ENCODE results near the gene TMEM252.

The TMEM252 gene

DNA sequence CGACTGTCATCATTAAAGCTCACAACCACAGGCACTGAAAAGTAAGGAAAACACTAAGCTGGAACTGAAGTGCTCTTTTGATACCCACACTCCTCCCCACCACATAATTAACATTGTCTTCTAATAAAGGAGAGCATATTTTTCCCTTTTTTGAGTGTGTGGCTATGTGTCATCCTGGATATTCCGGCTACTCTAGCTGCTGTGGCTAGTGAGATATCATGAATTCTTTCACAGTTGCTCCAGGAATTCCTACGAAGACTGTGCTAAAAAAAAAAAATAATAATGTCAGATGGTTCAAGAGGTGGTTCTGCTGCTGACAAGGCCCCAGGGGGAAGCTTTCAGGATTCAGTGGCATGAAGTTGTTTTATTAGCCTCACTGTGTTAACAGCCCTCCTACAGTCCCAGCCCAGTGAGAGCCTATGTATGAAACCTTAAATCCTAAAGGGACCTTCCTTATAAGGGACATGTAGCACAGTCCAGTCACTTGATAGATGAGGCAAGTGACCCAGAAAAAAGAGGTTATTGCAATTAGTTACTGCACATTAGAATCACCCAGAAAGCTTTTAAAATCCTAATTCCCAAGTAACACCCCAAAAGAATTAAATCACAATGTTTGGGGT is 46.6 kb downstream of the TMEM252 start:
- ChIA-PET POLR2A (no interaction called here), CTCF (no interaction called here)
- DNase-seq (ENCODE audit: extremely low spot score), result no peak
- TF ChIP-seq L3MBTL2 (conservative IDR thresholded peaks at IDR 0.05), result no peak
- TF ChIP-seq SUZ12 (IDR thresholded peaks at IDR 0.05), result no peak
- TF ChIP-seq TARDBP (IDR thresholded peaks at IDR 0.05), result no peak
- TF ChIP-seq CTBP1 (IDR thresholded peaks at IDR 0.05; ENCODE audit: borderline replicate concordance), result no peak
- TF ChIP-seq, protein P1, sequence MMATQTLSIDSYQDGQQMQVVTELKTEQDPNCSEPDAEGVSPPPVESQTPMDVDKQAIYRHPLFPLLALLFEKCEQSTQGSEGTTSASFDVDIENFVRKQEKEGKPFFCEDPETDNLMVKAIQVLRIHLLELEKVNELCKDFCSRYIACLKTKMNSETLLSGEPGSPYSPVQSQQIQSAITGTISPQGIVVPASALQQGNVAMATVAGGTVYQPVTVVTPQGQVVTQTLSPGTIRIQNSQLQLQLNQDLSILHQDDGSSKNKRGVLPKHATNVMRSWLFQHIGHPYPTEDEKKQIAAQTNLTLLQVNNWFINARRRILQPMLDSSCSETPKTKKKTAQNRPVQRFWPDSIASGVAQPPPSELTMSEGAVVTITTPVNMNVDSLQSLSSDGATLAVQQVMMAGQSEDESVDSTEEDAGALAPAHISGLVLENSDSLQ (IDR thresholded peaks at IDR 0.05), result no peak
- no peak for TF ChIP-seq SP1 (IDR thresholded peaks at IDR 0.05)
- no peak for TF ChIP-seq LEF1 (IDR thresholded peaks at IDR 0.05; ENCODE audit: borderline replicate concordance)
- TF ChIP-seq ZNF384 (IDR thresholded peaks at IDR 0.05), result no peak
- no peak for TF ChIP-seq ARNT (IDR thresholded peaks at IDR 0.05)
- TF ChIP-seq NFRKB (IDR thresholded peaks at IDR 0.05), result no peak
- TF ChIP-seq HDGF (IDR thresholded peaks at IDR 0.05; ENCODE audit: borderline replicate concordance), result no peak
- TF ChIP-seq FOXM1 (IDR thresholded peaks at IDR 0.05; ENCODE audit: borderline replicate concordance), result no peak

DNA sequence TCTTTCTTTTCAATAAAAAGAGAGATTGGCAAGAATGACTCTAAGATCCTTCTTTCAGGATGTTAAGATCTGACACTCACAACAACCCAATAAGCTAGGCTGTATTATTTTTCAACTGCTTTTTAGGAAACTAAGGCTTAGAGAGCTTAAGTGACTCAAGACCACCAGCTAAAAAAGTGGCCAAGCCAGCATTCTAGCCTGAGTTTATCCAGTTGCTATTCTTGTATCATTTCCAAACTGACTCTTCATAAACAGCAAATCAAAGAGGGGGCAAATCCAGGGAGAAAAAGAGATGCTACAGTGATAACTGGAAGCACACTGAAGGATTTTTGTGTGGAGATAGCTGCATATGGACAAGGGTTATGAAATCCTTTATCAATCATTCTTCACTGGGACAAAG is 47.1 kb downstream of the TMEM252 start:
- CTCF ChIA-PET, result no interaction called here
- TF ChIP-seq L3MBTL2 (conservative IDR thresholded peaks at IDR 0.05) (no peak), NFRKB (IDR thresholded peaks at IDR 0.05) (no peak), ARNT (IDR thresholded peaks at IDR 0.05) (no peak), FOXM1 (IDR thresholded peaks at IDR 0.05; ENCODE audit: borderline replicate concordance) (no peak), SUZ12 (IDR thresholded peaks at IDR 0.05) (no peak), FOXK2 (IDR thresholded peaks at IDR 0.05) (no peak), ZNF384 (IDR thresholded peaks at IDR 0.05) (no peak), FOXA1 (IDR thresholded peaks at IDR 0.05) (no peak), SP1 (IDR thresholded peaks at IDR 0.05) (no peak), HDGF (IDR thresholded peaks at IDR 0.05; ENCODE audit: borderline replicate concordance) (no peak), BHLHE40 (IDR thresholded peaks at IDR 0.05; ENCODE audit: borderline replicate concordance) (no peak), LEF1 (IDR thresholded peaks at IDR 0.05; ENCODE audit: borderline replicate concordance) (no peak), CTBP1 (IDR thresholded peaks at IDR 0.05; ENCODE audit: borderline replicate concordance) (no peak), ELF4 (IDR thresholded peaks at IDR 0.05) (no peak)
- TF ChIP-seq, protein P1 (IDR thresholded peaks at IDR 0.05), result no peak
- DNase-seq (ENCODE audit: extremely low spot score), result no peak
- POLR2A ChIA-PET, result no interaction called here

DNA sequence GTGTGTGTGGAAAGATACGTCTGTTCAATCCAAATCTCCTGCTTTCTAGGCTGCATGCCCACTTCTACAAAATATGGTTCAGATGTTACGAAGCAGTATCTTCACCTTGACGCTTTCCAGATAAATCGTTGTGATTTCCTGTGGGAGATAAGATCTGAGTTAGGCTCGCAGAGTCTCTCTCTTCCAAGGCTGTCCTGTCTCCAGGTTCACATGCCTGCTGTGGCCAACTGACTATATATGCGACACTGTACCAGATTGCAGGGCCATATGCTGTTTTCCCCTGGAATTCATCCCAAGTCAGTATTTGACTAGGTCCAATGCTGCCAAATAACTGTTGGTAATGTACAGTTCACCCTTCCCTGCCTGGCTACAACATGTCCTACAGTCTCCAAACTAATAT is 47.9 kb downstream of the TMEM252 start:
- no peak for TF ChIP-seq SUZ12 (IDR thresholded peaks at IDR 0.05)
- TF ChIP-seq TARDBP (IDR thresholded peaks at IDR 0.05), result no peak
- no peak for TF ChIP-seq LEF1 (IDR thresholded peaks at IDR 0.05; ENCODE audit: borderline replicate concordance)
- no peak for TF ChIP-seq BHLHE40 (IDR thresholded peaks at IDR 0.05; ENCODE audit: borderline replicate concordance)
- no peak for TF ChIP-seq L3MBTL2 (conservative IDR thresholded peaks at IDR 0.05)
- TF ChIP-seq FOXK2 (IDR thresholded peaks at IDR 0.05), result no peak
- DNase-seq (ENCODE audit: extremely low spot score), result no peak
- ChIA-PET CTCF (no interaction called here), POLR2A (no interaction called here)

DNA sequence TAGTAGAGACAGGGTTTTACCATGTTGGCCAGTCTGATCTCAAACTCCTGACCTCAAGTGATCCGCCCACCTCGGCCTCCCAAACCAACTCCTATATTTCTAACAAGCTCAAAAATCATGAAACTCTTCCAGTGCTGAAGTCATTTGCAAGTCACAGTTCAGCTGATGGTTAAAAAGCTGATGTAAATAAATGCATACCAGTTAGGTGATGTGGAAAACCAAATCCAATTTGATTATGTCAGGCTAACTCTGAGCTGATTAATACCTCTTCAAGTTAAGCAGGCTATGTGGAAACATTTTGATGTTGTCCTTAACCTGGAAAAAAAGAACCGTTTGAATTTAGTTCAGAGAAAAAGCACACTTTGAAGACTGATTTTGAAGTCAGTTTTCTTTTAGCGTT is 51.0 kb downstream of the TMEM252 start:
- no peak for TF ChIP-seq LEF1 (IDR thresholded peaks at IDR 0.05; ENCODE audit: borderline replicate concordance)
- no peak for TF ChIP-seq FOXK2 (IDR thresholded peaks at IDR 0.05)
- TF ChIP-seq, protein P1 (IDR thresholded peaks at IDR 0.05), result no peak
- TF ChIP-seq NFRKB (IDR thresholded peaks at IDR 0.05), result no peak
- no peak for TF ChIP-seq FOXM1 (IDR thresholded peaks at IDR 0.05; ENCODE audit: borderline replicate concordance)
- TF ChIP-seq ELF4 (IDR thresholded peaks at IDR 0.05), result no peak
- no peak for TF ChIP-seq SUZ12 (IDR thresholded peaks at IDR 0.05)
- TF ChIP-seq HDGF (IDR thresholded peaks at IDR 0.05; ENCODE audit: borderline replicate concordance), result no peak
- TF ChIP-seq BHLHE40 (IDR thresholded peaks at IDR 0.05; ENCODE audit: borderline replicate concordance), result no peak
- no peak for TF ChIP-seq ARNT (IDR thresholded peaks at IDR 0.05)
- TF ChIP-seq TARDBP (IDR thresholded peaks at IDR 0.05), result no peak
- TF ChIP-seq CTBP1 (IDR thresholded peaks at IDR 0.05; ENCODE audit: borderline replicate concordance), result no peak
- TF ChIP-seq FOXA1 (IDR thresholded peaks at IDR 0.05), result no peak
- TF ChIP-seq ZNF384 (IDR thresholded peaks at IDR 0.05), result no peak
- TF ChIP-seq L3MBTL2 (conservative IDR thresholded peaks at IDR 0.05), result no peak
- no peak for TF ChIP-seq SP1 (IDR thresholded peaks at IDR 0.05)
- ChIA-PET POLR2A (no interaction called here), CTCF (interaction anchor here (1.0 kb wide), 1 partner anchor 72 kb away, joined by 5 read pairs; no protein-coding TSS in a partner anchor)
- DNase-seq (ENCODE audit: extremely low spot score), result no peak

DNA sequence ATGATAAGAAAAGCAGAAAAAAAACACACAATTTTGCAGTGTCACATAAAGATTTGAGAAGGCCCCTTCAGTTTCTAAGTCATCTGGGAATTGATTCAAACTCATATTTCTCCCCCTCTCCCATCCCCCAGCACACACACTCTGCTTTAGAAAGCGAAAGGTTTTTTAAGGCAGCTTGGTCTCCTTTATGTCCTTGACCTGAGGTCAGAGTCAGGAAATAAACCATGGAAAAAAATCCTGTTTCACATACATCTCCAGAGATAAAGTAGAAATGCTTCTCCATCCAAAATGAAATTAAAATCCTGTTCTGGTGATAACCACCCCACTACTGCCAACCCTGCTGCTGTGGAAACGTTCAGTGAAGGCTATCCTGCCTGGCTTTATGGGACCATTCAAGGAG is 52.6 kb downstream of the TMEM252 start:
- ChIA-PET CTCF (no interaction called here), POLR2A (no interaction called here)
- no peak for DNase-seq (ENCODE audit: extremely low spot score)
- no peak for TF ChIP-seq LEF1 (IDR thresholded peaks at IDR 0.05; ENCODE audit: borderline replicate concordance)
- TF ChIP-seq SP1 (IDR thresholded peaks at IDR 0.05), result no peak
- TF ChIP-seq ELF4 (IDR thresholded peaks at IDR 0.05), result no peak
- TF ChIP-seq, protein P1 (IDR thresholded peaks at IDR 0.05), result no peak
- TF ChIP-seq TARDBP (IDR thresholded peaks at IDR 0.05), result no peak
- TF ChIP-seq CTBP1 (IDR thresholded peaks at IDR 0.05; ENCODE audit: borderline replicate concordance), result no peak
- TF ChIP-seq HDGF (IDR thresholded peaks at IDR 0.05; ENCODE audit: borderline replicate concordance), result no peak
- TF ChIP-seq NFRKB (IDR thresholded peaks at IDR 0.05), result no peak
- no peak for TF ChIP-seq FOXK2 (IDR thresholded peaks at IDR 0.05)
- TF ChIP-seq FOXA1 (IDR thresholded peaks at IDR 0.05), result no peak
- TF ChIP-seq SUZ12 (IDR thresholded peaks at IDR 0.05), result no peak
- no peak for TF ChIP-seq ZNF384 (IDR thresholded peaks at IDR 0.05)

Data from HEK293T (cell line).